Astrocyte (in vitro differentiated cells and primary cell): ENCODE measurements around the gene MIOS.
A peak's percentile ranks its signal among the peaks of the same experiment; 100 is the strongest.

Experiments
- CTCF ChIP-seq: IDR thresholded peaks from 2 replicates; pipeline ENCODE4 v1.5.1; 2011; ENCODE audit warnings: low read depth, mild to moderate bottlenecking, inconsistent platforms, low read length, moderate library complexity; ENCODE audit not compliant: insufficient read depth
- EZH2 ChIP-seq: IDR thresholded peaks from 2 replicates; pipeline ENCODE4 v1.6.1; 2012; ENCODE audit warnings: mild to moderate bottlenecking, low read length, inconsistent platforms; ENCODE audit not compliant: insufficient read depth

DNA sequence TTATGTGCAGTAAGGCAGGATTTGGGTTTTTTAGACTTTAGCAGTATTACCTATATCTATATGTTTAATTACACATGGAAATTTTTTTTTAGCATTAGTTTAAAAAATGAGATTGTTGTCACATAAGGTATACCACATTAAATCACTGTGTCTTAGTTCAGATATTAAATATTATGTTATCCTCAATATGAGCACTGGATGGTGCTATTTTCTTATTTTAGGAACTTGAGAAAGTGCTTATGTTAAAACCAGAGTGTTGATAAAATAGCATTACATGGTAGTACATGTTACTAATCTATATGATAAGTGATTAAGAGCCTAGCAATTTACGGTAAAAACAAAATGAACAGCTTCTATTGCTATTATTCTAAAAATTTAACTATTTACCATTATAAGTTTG, 28.8 kb downstream of the MIOS start:
- peak; percentile 28 for TF ChIP-seq CTCF
- TF ChIP-seq EZH2 = no peak
